AG20443 (cell line): ENCODE results near the gene RBMX.
A peak's percentile ranks its signal among the peaks of the same experiment; 100 is the strongest.
"Not testable (repeated sequence)": the region's sequence is repeated elsewhere in the genome, so short reads cannot be mapped to it uniquely, and the experiment has no call there.

Experiments used
- DNase-seq: peaks from one replicate; pipeline ENCODE4 v3.0.0; 2012; ENCODE audit warnings: low spot score, mixed read lengths

Gene RBMX

GRCh38 chrX:136880452-136881013 lies at the start of gene RBMX:
RBMX (minus strand) TSS chrX:136880725; CDS start chrX:136879427, 1,298 bp downstream.
- peak; percentile 92 for DNase-seq

- not testable (repeated sequence) for DNase-seq
Observed at GRCh38 chrX:136921438-136921837, 40.9 kb upstream of the RBMX start.

GRCh38 chrX:136920001-136920400 lies 39.5 kb upstream of the RBMX start:
- no peak for DNase-seq

GRCh38 chrX:136916827-136917226 lies 36.3 kb upstream of the RBMX start:
- no peak for DNase-seq

- DNase-seq, result not testable (repeated sequence)
Observed at GRCh38 chrX:136911661-136912060, 31.1 kb upstream of the RBMX start.

GRCh38 chrX:136911253-136911652 lies 30.7 kb upstream of the RBMX start:
- DNase-seq, result no peak

- DNase-seq, result no peak
Observed at GRCh38 chrX:136910565-136911035, 30.1 kb upstream of the RBMX start.

- peak; percentile 77 for DNase-seq
Observed at GRCh38 chrX:136909706-136910564, 29.4 kb upstream of the RBMX start.

- peak; percentile 94 for DNase-seq
Observed at GRCh38 chrX:136909119-136909705, 28.7 kb upstream of the RBMX start.

GRCh38 chrX:136907621-136908020 lies 27.1 kb upstream of the RBMX start:
- no peak for DNase-seq

GRCh38 chrX:136906921-136907510 lies 26.5 kb upstream of the RBMX start:
- no peak for DNase-seq

GRCh38 chrX:136904067-136904466 lies 23.5 kb upstream of the RBMX start:
- not testable (repeated sequence) for DNase-seq

GRCh38 chrX:136900071-136900470 lies 19.5 kb upstream of the RBMX start:
- not testable (repeated sequence) for DNase-seq

- no peak for DNase-seq
Observed at GRCh38 chrX:136899221-136899620, 18.7 kb upstream of the RBMX start.

GRCh38 chrX:136898752-136899151 lies 18.2 kb upstream of the RBMX start:
- DNase-seq, result not testable (repeated sequence)

- no peak for DNase-seq
Observed at GRCh38 chrX:136896121-136896914, 15.8 kb upstream of the RBMX start.

GRCh38 chrX:136892412-136892811 lies 11.9 kb upstream of the RBMX start:
- no peak for DNase-seq

- not testable (repeated sequence) for DNase-seq
Observed at GRCh38 chrX:136890596-136890995, 10.1 kb upstream of the RBMX start.

- DNase-seq, result no peak
Observed at GRCh38 chrX:136889269-136889668, 8.7 kb upstream of the RBMX start.

GRCh38 chrX:136880003-136880451 lies 498 bp downstream of the RBMX start:
- DNase-seq, result peak; percentile 15

GRCh38 chrX:136879001-136879687 lies 1.4 kb downstream of the RBMX start:
- DNase-seq, result no peak
